GM23338 (cell line): Measurements from ENCODE around the gene PSMD6. TPM values are rescaled to one million over a fixed set of nuclear protein-coding genes. Genes with fewer than 3 reads are reported as not detected.

Source experiments
- ATAC-seq: fragments of 200-7000 bp; cut with Tn5 transposase; 3 replicates; pipeline ENCODE4 v1.9.1; 2020
- DNase-seq: peaks from one replicate; pipeline ENCODE4 v3.0.0-alpha.2; 2015; ENCODE audit warnings: low spot score
- H2AFZ ChIP-seq: fragments of 200-600 bp; sonication (generic); 2 replicates; pipeline ENCODE4 v1.8.0; 2016; ENCODE audit warnings: antibody characterized with exemption, mild to moderate bottlenecking, moderate library complexity
- H3F3A ChIP-seq: fragments of 200-600 bp; sonication (generic); replicated peaks from 2 replicates; pipeline ENCODE4 v1.8.0; 2017; ENCODE audit warnings: antibody characterized with exemption, mixed run types, low read depth
- H3K27ac ChIP-seq: fragments of 200-600 bp; sonication (generic); 2 replicates; pipeline ENCODE4 v1.6.1; 2016; ENCODE audit warnings: low read depth
- H3K27me3 ChIP-seq: fragments of 200-600 bp; sonication (generic); 2 replicates; pipeline ENCODE4 v1.8.0; 2016; ENCODE audit warnings: mild to moderate bottlenecking, mixed run types, moderate library complexity; ENCODE audit not compliant: insufficient read depth
- H3K36me3 ChIP-seq: fragments of 200-600 bp; sonication (generic); 2 replicates; pipeline ENCODE4 v1.8.0; 2016; ENCODE audit warnings: mild to moderate bottlenecking; ENCODE audit not compliant: insufficient read depth
- H3K4me1 ChIP-seq: fragments of 200-600 bp; sonication (generic); 2 replicates; pipeline ENCODE4 v1.8.0; 2016; ENCODE audit warnings: mild to moderate bottlenecking, moderate library complexity; ENCODE audit not compliant: insufficient read depth
- H3K4me2 ChIP-seq: fragments of 200-600 bp; sonication (generic); 2 replicates; pipeline ENCODE4 v1.7.1; 2017; ENCODE audit warnings: mixed run types
- H3K4me3 ChIP-seq: fragments of 200-600 bp; sonication (generic); 2 replicates; pipeline ENCODE4 v1.6.1; 2016; ENCODE audit warnings: mixed run types
- H3K79me2 ChIP-seq: fragments of 200-600 bp; sonication (generic); replicated peaks from 2 replicates; pipeline ENCODE4 v1.8.0; 2017; ENCODE audit warnings: mild to moderate bottlenecking; ENCODE audit not compliant: insufficient read depth
- H3K9me2 ChIP-seq: fragments of 200-600 bp; sonication (generic); 2 replicates; pipeline ENCODE4 v1.8.0; 2017; ENCODE audit not compliant: insufficient read depth
- H4K20me1 ChIP-seq: fragments of 200-600 bp; sonication (generic); replicated peaks from 2 replicates; pipeline ENCODE4 v1.8.0; 2017; ENCODE audit warnings: mild to moderate bottlenecking; ENCODE audit not compliant: insufficient read depth
- H3K27ac Mint-ChIP-seq: 2 replicates; pipeline ENCODE4 v1.8.0; 2020; ENCODE audit warnings: inconsistent platforms, mild to moderate bottlenecking, moderate library complexity, mixed read lengths
- H3K27me3 Mint-ChIP-seq: 3 replicates; pipeline ENCODE4 v1.8.0; 2022; ENCODE audit warnings: low read depth, mild to moderate bottlenecking, moderate library complexity, mixed read lengths, inconsistent platforms; ENCODE audit not compliant: insufficient read depth, poor library complexity
- H3K36me3 Mint-ChIP-seq: 3 replicates; pipeline ENCODE4 v1.8.0; 2021; ENCODE audit warnings: low read depth, mild to moderate bottlenecking, inconsistent platforms, moderate library complexity, mixed read lengths
- H3K4me1 Mint-ChIP-seq: 3 replicates; pipeline ENCODE4 v1.8.0; 2020; ENCODE audit warnings: mild to moderate bottlenecking, inconsistent platforms, mixed read lengths
- H3K4me3 Mint-ChIP-seq: 3 replicates; pipeline ENCODE4 v1.8.0; 2021; ENCODE audit warnings: moderate library complexity, mild to moderate bottlenecking, inconsistent platforms, mixed read lengths
- H3K9me3 Mint-ChIP-seq: 3 replicates; pipeline ENCODE4 v1.8.0; 2020; ENCODE audit warnings: moderate library complexity, mild to moderate bottlenecking, inconsistent platforms, mixed read lengths
- EZH2phosphoT487 ChIP-seq: fragments of 200-600 bp; sonication (generic); IDR thresholded peaks from one replicate; pipeline ENCODE4 v1.8.1; 2018; ENCODE audit warnings: antibody characterized with exemption; ENCODE audit not compliant: unreplicated experiment
- NANOG ChIP-seq: IDR thresholded peaks from 2 replicates; pipeline ENCODE4 v1.6.1; 2016; ENCODE audit warnings: antibody characterized with exemption, borderline replicate concordance
- REST ChIP-seq: IDR thresholded peaks from one replicate; pipeline ENCODE4 v1.6.1; 2018; ENCODE audit warnings: antibody characterized with exemption; ENCODE audit not compliant: unreplicated experiment
- STAT1 ChIP-seq: IDR thresholded peaks from one replicate; pipeline ENCODE4 v1.6.1; 2016; ENCODE audit warnings: antibody characterized with exemption; ENCODE audit not compliant: unreplicated experiment
- ZNF462 ChIP-seq: fragments of 250-450 bp; sonication (Bioruptor Pico); IDR thresholded peaks from 2 replicates; pipeline ENCODE4 v1.5.0; 2020; ENCODE audit warnings: mild to moderate bottlenecking, moderate library complexity
- polyA plus RNA-seq: library from polyadenylated mRNA; unstranded; fragments of >200 nt; fragmentation: Nextera tagmentation; extraction: Ambion mirVana; gene quantifications from 2 replicates; pipeline ENCODE4 v1.2.1, GENCODE V29; 2016
- total RNA-seq: library from RNA; depleted of rRNA; stranded (reverse); fragments of >200 nt; shearing (Covaris generic); gene quantifications from 2 replicates; pipeline ENCODE4 v1.2.3, GENCODE V29; 2014

The PSMD6 gene
- total and polyA plus RNA-seq, 2 experiments from 2014 or later: 98.1 to 205 TPM

- H3K36me3 Mint-ChIP-seq: peaks cover 7% of the 10 kb centered on the region; the same call in 2 of the 3 replicates
- Histone ChIP-seq H2AFZ (no peak overlapping the region), H3K36me3 (no peaks in the 10 kb centered on the region), H3K79me2 (peaks cover 19% of the 10 kb centered on the region), H3K27me3 (no peaks in the 10 kb centered on the region), H3K9me2 (no peaks in the 10 kb centered on the region), H3F3A (no peaks in the 10 kb centered on the region), H4K20me1 (no peaks in the 10 kb centered on the region), H3K4me2 (no peak overlapping the region), H3K4me1 (no peaks in the 10 kb centered on the region), H3K27ac (0 out of 2 replicates have a peak overlapping the region, but pooled peaks have one; percentile 15), H3K4me3 (no peak overlapping the region)
- H3K27me3 Mint-ChIP-seq: peaks cover 2% of the 10 kb centered on the region
- TF ChIP-seq NANOG: no peak
- TF ChIP-seq STAT1: no peak
- TF ChIP-seq EZH2phosphoT487: no peak
- no peak for TF ChIP-seq ZNF462 (CRISPR knock-in tag)
- no peak for TF ChIP-seq REST
- H3K9me3 Mint-ChIP-seq: no peaks in the 10 kb centered on the region
- ATAC-seq: no peak
- H3K27ac Mint-ChIP-seq: no peak overlapping the region
- no peak overlapping the region for H3K4me3 Mint-ChIP-seq
- peaks cover 8% of the 10 kb centered on the region for H3K4me1 Mint-ChIP-seq
- no peak for DNase-seq
Observed at GRCh38 chr3:63979093-63979885, 44.0 kb downstream of the PSMD6 start.
